Endothelial cell of umbilical vein (primary cell): ENCODE results near the gene DPP10. TPM values are rescaled to one million over a fixed set of nuclear protein-coding genes. Genes with fewer than 3 reads are reported as not detected.

Experiments used
- BruUV-seq: library from RNA; stranded (reverse); fragments of 400-500 nt; replicated peaks from 2 replicates; lab custom pipeline; 2021; lab: Mats Ljungman, UMichigan
- CTCF ChIA-PET: fragments of 300-600, 350-600 bp; sonication (Branson Sonifier 250); formaldehyde crosslinking; loops from one replicate; lab custom pipeline; 2021; ENCODE audit warnings: antibody characterized with exemption, inconsistent platforms; lab: Charles Lee
- POLR2A ChIA-PET: fragments of 300-600, 350-600 bp; sonication (Branson Sonifier 250); formaldehyde crosslinking; loops from one replicate; lab custom pipeline; 2021; ENCODE audit warnings: antibody characterized with exemption, inconsistent platforms; lab: Charles Lee
- DNase-seq: peaks from one replicate; pipeline ENCODE4 v3.0.0-alpha.2; 2011; ENCODE audit warnings: low read depth, low spot score
- FAIRE-seq: peaks from 2 replicates; lab custom pipeline; 2011; peaks lifted over from hg19 to GRCh38; lab: Jason Lieb, UNC
- H2AFZ ChIP-seq: 2 replicates; pipeline ENCODE4 v1.6.0; 2012; ENCODE audit warnings: low read depth, low read length, control low read depth, inconsistent platforms
- H3K27ac ChIP-seq: 2 replicates; pipeline ENCODE4 v1.5.1; 2011; ENCODE audit warnings: low read depth, mild to moderate bottlenecking, control low read depth, low read length, moderate library complexity; ENCODE audit not compliant: insufficient read depth
- H3K27me3 ChIP-seq, 2 experiments: 2 replicates each; pipeline versions ENCODE4 v1.6.0 to v1.6.1; 2011; ENCODE audit warnings: low read length in 2 of 2, mixed read lengths in 1 of 2; ENCODE audit not compliant: control insufficient read depth in 2 of 2, insufficient read depth in 2 of 2
- H3K36me3 ChIP-seq, 2 experiments: 2 replicates in 1 of 2; 3 replicates in 1 of 2; pipeline ENCODE4 v1.5.1; 2011; ENCODE audit warnings: low read length in 2 of 2, mild to moderate bottlenecking in 1 of 2, moderate library complexity in 1 of 2; ENCODE audit not compliant: control insufficient read depth in 2 of 2, insufficient read depth in 2 of 2; ENCODE audit errors: extremely low read depth in 1 of 2
- H3K4me1 ChIP-seq: 3 replicates; pipeline ENCODE4 v1.5.1; 2011; ENCODE audit warnings: mild to moderate bottlenecking, low read length; ENCODE audit not compliant: control insufficient read depth, insufficient read depth; ENCODE audit errors: extremely low read depth
- H3K4me2 ChIP-seq: 2 replicates; pipeline ENCODE4 v1.6.1; 2011; ENCODE audit warnings: low read length, control low read depth, mixed read lengths; ENCODE audit not compliant: insufficient read depth
- H3K4me3 ChIP-seq, 3 experiments: fragments of 200-600 bp in 1 of 3; sonication (generic), shearing (Covaris generic) in 1 of 3; replicated peaks in 1 of 3; 2 replicates each; pipeline ENCODE4 v1.5.1; 2011 to 2016; ENCODE audit warnings: control low read depth in 3 of 3, low read length in 3 of 3, mild to moderate bottlenecking in 2 of 3, inconsistent platforms in 1 of 3, low read depth in 1 of 3, moderate library complexity in 1 of 3; ENCODE audit not compliant: insufficient read depth in 1 of 3
- H3K79me2 ChIP-seq: 2 replicates; pipeline ENCODE4 v1.6.0; 2012; ENCODE audit warnings: low read length, inconsistent platforms; ENCODE audit not compliant: control insufficient read depth, insufficient read depth
- H3K9ac ChIP-seq: replicated peaks from 2 replicates; pipeline ENCODE3; 2011; ENCODE audit warnings: low read length, control low read depth; ENCODE audit not compliant: insufficient read depth; ENCODE audit errors: extremely low read depth
- H3K9me1 ChIP-seq: replicated peaks from 3 replicates; pipeline ENCODE4 v1.6.0; 2011; ENCODE audit warnings: mild to moderate bottlenecking, low read length; ENCODE audit not compliant: control insufficient read depth, insufficient read depth; ENCODE audit errors: extremely low read depth
- H3K9me3 ChIP-seq: replicated peaks from 2 replicates; pipeline ENCODE4 v1.5.1; 2012; ENCODE audit warnings: low read length, inconsistent platforms; ENCODE audit not compliant: control insufficient read depth, insufficient read depth
- H4K20me1 ChIP-seq: replicated peaks from 2 replicates; pipeline ENCODE3; 2011; ENCODE audit warnings: mild to moderate bottlenecking, low read length; ENCODE audit not compliant: control insufficient read depth, insufficient read depth; ENCODE audit errors: extremely low read depth
- EZH2 ChIP-seq: IDR thresholded peaks from 2 replicates; pipeline ENCODE4 v1.6.1; 2012; ENCODE audit warnings: borderline replicate concordance, low read depth, mild to moderate bottlenecking, moderate library complexity, low read length, inconsistent platforms; ENCODE audit not compliant: severe bottlenecking
- FOS ChIP-seq: IDR thresholded peaks from 2 replicates; pipeline ENCODE4 v1.6.1; 2011; ENCODE audit warnings: mild to moderate bottlenecking, low read length, moderate library complexity, borderline replicate concordance; ENCODE audit not compliant: insufficient read depth
- GATA2 ChIP-seq: IDR thresholded peaks from 2 replicates; pipeline ENCODE4 v1.7.0; 2011; ENCODE audit warnings: low read depth, mild to moderate bottlenecking, moderate library complexity, mixed read lengths, low read length; ENCODE audit not compliant: insufficient read length, insufficient read depth
- JUN ChIP-seq: IDR thresholded peaks from 2 replicates; pipeline ENCODE4 v1.6.1; 2011; ENCODE audit warnings: borderline replicate concordance, low read depth; ENCODE audit not compliant: insufficient read length, insufficient read depth
- MYC ChIP-seq: IDR thresholded peaks from one replicate; pipeline ENCODE4 v1.6.1; 2011; ENCODE audit warnings: mild to moderate bottlenecking, low read depth, low read length
- POLR2A ChIP-seq: IDR thresholded peaks from 2 replicates; pipeline ENCODE4 v1.6.1; 2012; ENCODE audit warnings: low read depth, mild to moderate bottlenecking, control low read depth, low read length
- POLR2AphosphoS5 ChIP-seq: IDR thresholded peaks from 2 replicates; pipeline ENCODE4 v1.6.1; 2012; ENCODE audit warnings: low read depth, mild to moderate bottlenecking, control low read depth, low read length, moderate library complexity; ENCODE audit not compliant: insufficient read depth
- dilution Hi-C: fragments of 300-500 bp; cut with MboI; formaldehyde crosslinking; loops from one replicate; pipeline ENCODE4 v1.15.0; 2019; ENCODE audit warnings: low sequenced_read_pairs; ENCODE audit not compliant: extremely low pct_ligation_motif_present
- intact Hi-C: fragments of 100-400 bp; cut with micrococcal nuclease; formaldehyde crosslinking; loops from one replicate; pipeline ENCODE4 v1.10.0; 2022
- polyA plus RNA-seq, 4 experiments: library from polyadenylated mRNA; depleted of rRNA in 3 of 4; stranded (reverse) in 3 of 4; unstranded in 1 of 4; fragments of >200 nt; gene quantifications; 2 replicates each; pipeline versions ENCODE4 v1.2.1 to v1.2.3, GENCODE V29; 2011 to 2012; ENCODE audit warnings: missing spikeins in 1 of 4
- total RNA-seq: library from RNA; stranded (reverse); gene quantifications from 2 replicates; pipeline ENCODE4 v1.2.3, GENCODE V29; 2021
- TF ChIP-seq, protein P1 (sequence below): IDR thresholded peaks from 2 replicates; pipeline ENCODE4 v1.6.1; 2011; ENCODE audit not compliant: insufficient read depth, insufficient read length
- TF ChIP-seq, protein P2 (sequence below), 2 donors: IDR thresholded peaks; 1 replicate in 1 of 2; 2 replicates in 1 of 2; pipeline ENCODE4 v1.5.1; 2011; ENCODE audit warnings: low read length in 2 of 2, mild to moderate bottlenecking in 2 of 2, moderate library complexity in 2 of 2, control low read depth in 1 of 2, inconsistent platforms in 1 of 2, low read depth in 1 of 2; ENCODE audit not compliant: insufficient read depth in 1 of 2; ENCODE audit errors: extremely low read depth in 1 of 2

The DPP10 gene
- total and polyA plus RNA-seq, 2 donors (not counting 3 experiments of a cell fraction or from before 2014, with no cell fraction given): not detected

DNA sequence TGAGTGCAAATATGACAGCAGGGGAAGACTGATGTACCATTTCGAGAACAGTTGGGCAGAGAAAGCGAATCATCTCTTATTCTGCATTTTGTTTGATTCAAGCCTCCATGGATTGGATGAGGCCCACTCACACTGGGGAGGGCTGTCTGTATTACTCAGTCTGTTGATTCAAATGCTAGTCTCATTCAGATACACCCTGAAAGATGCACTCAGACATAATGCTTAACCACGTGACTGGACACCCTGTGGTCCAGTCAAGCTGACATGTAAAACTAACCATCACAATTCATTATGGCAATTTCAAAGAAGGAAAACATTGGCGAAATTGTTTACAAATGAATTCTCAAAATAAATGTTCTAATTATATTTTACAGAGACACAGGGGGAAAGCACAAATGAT, 1210.2 kb downstream of the DPP10 start:
- H3K4me2 ChIP-seq: no peak overlapping the region
- H3K4me3 ChIP-seq: no peak overlapping the region
- H3K79me2 ChIP-seq: no peaks in the 10 kb centered on the region
- H4K20me1 ChIP-seq: no peaks in the 10 kb centered on the region
- H3K27ac ChIP-seq: no peak overlapping the region
- H3K9me1 ChIP-seq: no peaks in the 10 kb centered on the region
- no peak overlapping the region for H2AFZ ChIP-seq
- no peaks in the 10 kb centered on the region for H3K4me1 ChIP-seq
- TF ChIP-seq, protein P1, sequence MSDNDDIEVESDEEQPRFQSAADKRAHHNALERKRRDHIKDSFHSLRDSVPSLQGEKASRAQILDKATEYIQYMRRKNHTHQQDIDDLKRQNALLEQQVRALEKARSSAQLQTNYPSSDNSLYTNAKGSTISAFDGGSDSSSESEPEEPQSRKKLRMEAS: no peak
- TF ChIP-seq, protein P2, sequence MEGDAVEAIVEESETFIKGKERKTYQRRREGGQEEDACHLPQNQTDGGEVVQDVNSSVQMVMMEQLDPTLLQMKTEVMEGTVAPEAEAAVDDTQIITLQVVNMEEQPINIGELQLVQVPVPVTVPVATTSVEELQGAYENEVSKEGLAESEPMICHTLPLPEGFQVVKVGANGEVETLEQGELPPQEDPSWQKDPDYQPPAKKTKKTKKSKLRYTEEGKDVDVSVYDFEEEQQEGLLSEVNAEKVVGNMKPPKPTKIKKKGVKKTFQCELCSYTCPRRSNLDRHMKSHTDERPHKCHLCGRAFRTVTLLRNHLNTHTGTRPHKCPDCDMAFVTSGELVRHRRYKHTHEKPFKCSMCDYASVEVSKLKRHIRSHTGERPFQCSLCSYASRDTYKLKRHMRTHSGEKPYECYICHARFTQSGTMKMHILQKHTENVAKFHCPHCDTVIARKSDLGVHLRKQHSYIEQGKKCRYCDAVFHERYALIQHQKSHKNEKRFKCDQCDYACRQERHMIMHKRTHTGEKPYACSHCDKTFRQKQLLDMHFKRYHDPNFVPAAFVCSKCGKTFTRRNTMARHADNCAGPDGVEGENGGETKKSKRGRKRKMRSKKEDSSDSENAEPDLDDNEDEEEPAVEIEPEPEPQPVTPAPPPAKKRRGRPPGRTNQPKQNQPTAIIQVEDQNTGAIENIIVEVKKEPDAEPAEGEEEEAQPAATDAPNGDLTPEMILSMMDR (IDR thresholded peaks at IDR 0.05; ENCODE audit: extremely low read depth in 1 of 2, insufficient read depth in 1 of 2, low read depth in 1 of 2, low read length in 2 of 2): no peak
- TF ChIP-seq POLR2A (no peak), POLR2AphosphoS5 (no peak), MYC (no peak), FOS (no peak), JUN (no peak), EZH2 (no peak), GATA2 (no peak)
- no peak for FAIRE-seq
- peaks cover 3% of the 10 kb centered on the region for H3K9me3 ChIP-seq
- no peak overlapping the region for H3K9ac ChIP-seq
- intact Hi-C loops: no loop called here
- BruUV-seq: no TSS peak
- DNase-seq: no peak
- no peaks in the 10 kb centered on the region for H3K36me3 ChIP-seq
- H3K27me3 ChIP-seq: no peaks in the 10 kb centered on the region
- ChIA-PET CTCF (no interaction called here), POLR2A (no interaction called here)
- dilution Hi-C loops: no loop called here
